ENCODE data around the gene TGFBR3. TPM values are rescaled to one million over a fixed set of nuclear protein-coding genes. Genes with fewer than 3 reads are reported as not detected.
A peak's percentile ranks its signal among the peaks of the same experiment; 100 is the strongest.

Gene TGFBR3
- total and polyA plus RNA-seq, 7 donors: 1.2 to 170 (median 92.2) TPM

GRCh38 chr1:91781371-91781825 is 104.6 kb downstream of the TGFBR3 start:
- DNase-seq: no peak
- TF ChIP-seq EP300 (IDR thresholded peaks at IDR 0.05) (no peak), POLR2A (IDR thresholded peaks at IDR 0.05) (no peak), POLR2AphosphoS5 (IDR thresholded peaks at IDR 0.05) (no peak), CTCF (IDR thresholded peaks at IDR 0.05) (peak in 1 of 4 experiments; percentile 18)
- Histone ChIP-seq H3K9me3 (no peaks in the 10 kb centered on the region), H3K36me3 (peaks cover 0 to 5% (median 0%) of the 10 kb centered on the region in 4 donors), H3K4me1 (peaks cover 0 to 79% (median 63%) of the 10 kb centered on the region in 4 donors), H3K4me3 (peak overlapping the region in 1 of 4 donors; percentile 1), H3K27me3 (no peaks in the 10 kb centered on the region), H3K27ac (peak overlapping the region; percentile 59 to 66 (median 63))
- 48 to 60% methylated on average over 4 of the region's 4 CpGs for WGBS, 2 donors
- intact Hi-C loops (cut with DNase I): no loop called here

GRCh38 chr1:91779548-91780021 is 106.4 kb downstream of the TGFBR3 start:
- Histone ChIP-seq H3K4me3 (no peak overlapping the region), H3K9me3 (no peaks in the 10 kb centered on the region), H3K27ac (peak overlapping the region in 2 of 4 donors; percentile 22 to 47), H3K27me3 (no peaks in the 10 kb centered on the region), H3K4me1 (peaks cover 0 to 80% (median 61%) of the 10 kb centered on the region in 4 donors), H3K36me3 (peaks cover 0 to 5% (median 0%) of the 10 kb centered on the region in 4 donors)
- intact Hi-C loops (cut with DNase I): no loop called here
- 87 to 90% methylated on average over 2 of the region's 2 CpGs for WGBS, 2 donors
- DNase-seq: no peak
- TF ChIP-seq POLR2A (IDR thresholded peaks at IDR 0.05) (no peak), CTCF (IDR thresholded peaks at IDR 0.05) (no peak), POLR2AphosphoS5 (IDR thresholded peaks at IDR 0.05) (no peak), EP300 (IDR thresholded peaks at IDR 0.05) (no peak)

GRCh38 chr1:91778964-91779363 is 107.0 kb downstream of the TGFBR3 start:
- no peak for DNase-seq
- intact Hi-C loops (cut with DNase I): no loop called here
- no peaks in the 10 kb centered on the region for H3K27me3 ChIP-seq
- H3K4me1 ChIP-seq: peaks cover 0 to 74% (median 55%) of the 10 kb centered on the region in 4 donors
- H3K9me3 ChIP-seq: no peaks in the 10 kb centered on the region
- peak overlapping the region in 3 of 4 donors; percentile 22 to 47 (median 30) for H3K27ac ChIP-seq
- 93 to 96% methylated on average over 5 of the region's 5 CpGs for WGBS, 2 donors
- TF ChIP-seq EP300 (IDR thresholded peaks at IDR 0.05) (no peak), POLR2A (IDR thresholded peaks at IDR 0.05) (no peak), CTCF (IDR thresholded peaks at IDR 0.05) (no peak), POLR2AphosphoS5 (IDR thresholded peaks at IDR 0.05) (no peak)
- H3K4me3 ChIP-seq: no peak overlapping the region
- H3K36me3 ChIP-seq: peaks cover 0 to 5% (median 0%) of the 10 kb centered on the region in 4 donors

GRCh38 chr1:91777630-91778300 is 108.2 kb downstream of the TGFBR3 start:
- Histone ChIP-seq H3K27ac (peak overlapping the region in 3 of 4 donors; percentile 8 to 48 (median 47)), H3K4me1 (peaks cover 0 to 62% (median 43%) of the 10 kb centered on the region in 4 donors), H3K27me3 (no peaks in the 10 kb centered on the region), H3K9me3 (no peaks in the 10 kb centered on the region), H3K4me3 (no peak overlapping the region), H3K36me3 (peaks cover 0 to 2% (median 0%) of the 10 kb centered on the region in 4 donors)
- WGBS, 2 donors: 76 to 80% methylated on average over 10 of the region's 10 CpGs
- intact Hi-C loops (cut with DNase I): no loop called here
- DNase-seq: no peak
- TF ChIP-seq EP300 (IDR thresholded peaks at IDR 0.05) (no peak), CTCF (IDR thresholded peaks at IDR 0.05) (no peak), POLR2A (IDR thresholded peaks at IDR 0.05) (no peak), POLR2AphosphoS5 (IDR thresholded peaks at IDR 0.05) (no peak)
